GM12801 (cell line): Measurements from ENCODE around the gene RNPEPL1.

Experiments
- TF ChIP-seq, protein P1 (sequence below): IDR thresholded peaks from one replicate; pipeline ENCODE4 v1.5.1; 2011; ENCODE audit warnings: control low read depth; ENCODE audit not compliant: insufficient read length; ENCODE audit errors: extremely low read depth

Gene RNPEPL1

GRCh38 chr2:240523451-240524281 is 44.6 kb upstream of the RNPEPL1 start:
- TF ChIP-seq, protein P1, sequence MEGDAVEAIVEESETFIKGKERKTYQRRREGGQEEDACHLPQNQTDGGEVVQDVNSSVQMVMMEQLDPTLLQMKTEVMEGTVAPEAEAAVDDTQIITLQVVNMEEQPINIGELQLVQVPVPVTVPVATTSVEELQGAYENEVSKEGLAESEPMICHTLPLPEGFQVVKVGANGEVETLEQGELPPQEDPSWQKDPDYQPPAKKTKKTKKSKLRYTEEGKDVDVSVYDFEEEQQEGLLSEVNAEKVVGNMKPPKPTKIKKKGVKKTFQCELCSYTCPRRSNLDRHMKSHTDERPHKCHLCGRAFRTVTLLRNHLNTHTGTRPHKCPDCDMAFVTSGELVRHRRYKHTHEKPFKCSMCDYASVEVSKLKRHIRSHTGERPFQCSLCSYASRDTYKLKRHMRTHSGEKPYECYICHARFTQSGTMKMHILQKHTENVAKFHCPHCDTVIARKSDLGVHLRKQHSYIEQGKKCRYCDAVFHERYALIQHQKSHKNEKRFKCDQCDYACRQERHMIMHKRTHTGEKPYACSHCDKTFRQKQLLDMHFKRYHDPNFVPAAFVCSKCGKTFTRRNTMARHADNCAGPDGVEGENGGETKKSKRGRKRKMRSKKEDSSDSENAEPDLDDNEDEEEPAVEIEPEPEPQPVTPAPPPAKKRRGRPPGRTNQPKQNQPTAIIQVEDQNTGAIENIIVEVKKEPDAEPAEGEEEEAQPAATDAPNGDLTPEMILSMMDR = no peak

GRCh38 chr2:240524963-240525718 is 43.1 kb upstream of the RNPEPL1 start:
- TF ChIP-seq, protein P1 = no peak

- TF ChIP-seq, protein P1 = no peak
Measured at GRCh38 chr2:240525802-240526201, 42.5 kb upstream of the RNPEPL1 start.

DNA sequence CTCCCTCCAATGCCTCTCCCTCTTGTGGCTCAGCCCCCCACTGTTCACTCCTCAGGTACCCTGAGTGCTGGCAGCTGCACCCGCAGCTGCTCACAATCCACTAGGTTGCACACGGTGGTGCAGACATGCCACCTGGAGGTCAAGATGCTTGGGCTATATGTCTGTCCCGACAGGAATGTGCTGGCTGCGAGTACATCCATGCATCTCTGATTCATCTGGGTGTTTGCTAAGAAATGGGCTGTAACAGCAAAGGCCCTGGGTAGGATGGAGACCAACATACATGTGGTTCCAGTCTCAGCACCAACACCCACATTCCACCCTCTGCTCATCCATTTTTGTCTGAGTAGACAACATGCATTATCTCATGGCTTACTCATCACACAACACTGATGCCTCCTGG is 41.8 kb upstream of the RNPEPL1 start:
- TF ChIP-seq, protein P1 = no peak

GRCh38 chr2:240527153-240527750 is 41.0 kb upstream of the RNPEPL1 start:
- TF ChIP-seq, protein P1 = no peak

DNA sequence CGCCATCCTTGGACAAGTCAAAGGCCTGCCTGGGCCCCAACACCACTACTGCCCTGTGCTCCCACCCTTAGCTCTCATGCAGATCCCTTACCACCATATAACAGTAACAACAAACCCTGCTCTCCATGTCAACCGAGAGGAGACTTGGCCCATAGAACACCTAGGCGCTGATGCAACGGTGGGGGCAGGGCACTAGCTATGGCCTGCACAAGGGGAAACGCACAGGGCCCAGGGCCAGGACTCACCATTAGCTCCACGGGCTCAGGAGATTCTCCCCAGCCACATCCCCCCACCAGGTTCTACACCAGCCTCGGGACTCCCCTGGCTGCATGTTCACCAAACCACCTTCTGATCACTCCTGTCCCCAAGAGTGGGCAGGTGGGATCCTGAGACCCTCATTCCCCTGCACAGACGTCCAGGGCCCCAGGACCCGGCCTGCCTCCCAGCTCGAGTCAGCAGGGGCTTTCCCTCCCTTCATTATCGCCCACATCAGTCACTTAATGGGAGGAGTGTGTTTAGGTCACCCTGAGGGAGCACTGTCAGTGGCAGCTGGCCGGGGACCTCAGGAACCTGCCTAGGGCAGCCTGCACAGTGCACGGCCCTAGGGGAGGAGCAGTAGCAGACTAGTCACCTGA is 39.8 kb upstream of the RNPEPL1 start:
- TF ChIP-seq, protein P1 = no peak
